Bronchial epithelial cell (primary cell): ENCODE results near the gene RARRES1. TPM values are rescaled to one million over a fixed set of nuclear protein-coding genes. Genes with fewer than 3 reads are reported as not detected.

ENCODE experiments used
- DNase-seq: peaks from one replicate; pipeline ENCODE4 v3.0.0-alpha.2; 2010; ENCODE audit warnings: low read depth
- FAIRE-seq: peaks from 2 replicates; lab custom pipeline; 2011; peaks lifted over from hg19 to GRCh38; lab: Jason Lieb, UNC
- H3K27me3 ChIP-seq: 2 replicates; pipeline ENCODE4 v1.5.1; 2011; ENCODE audit warnings: low read length; ENCODE audit not compliant: control insufficient read depth, insufficient read depth
- H3K36me3 ChIP-seq: 2 replicates; pipeline ENCODE4 v1.5.1; 2011; ENCODE audit warnings: low read length; ENCODE audit not compliant: control insufficient read depth, insufficient read depth
- H3K4me3 ChIP-seq: 2 replicates; pipeline ENCODE4 v1.5.1; 2011; ENCODE audit warnings: mild to moderate bottlenecking, low read depth, low read length, control low read depth
- CTCF ChIP-seq: IDR thresholded peaks from 2 replicates; pipeline ENCODE4 v1.5.1; 2011; ENCODE audit warnings: mild to moderate bottlenecking, moderate library complexity, low read length, control low read depth, inconsistent platforms; ENCODE audit not compliant: insufficient read depth, severe bottlenecking
- total RNA-seq: library from RNA; depleted of rRNA; stranded (reverse); fragments of >200 nt; gene quantifications from 2 replicates; pipeline ENCODE4 v1.2.1, GENCODE V29; 2014

RARRES1 gene
- total RNA-seq, 1 donor from 2014 or later, result 2.4 TPM

GRCh38 chr3:158663246-158663645, 69.0 kb downstream of the RARRES1 start:
- no peak for TF ChIP-seq CTCF
- DNase-seq (no peak), FAIRE-seq (no peak)
- Histone ChIP-seq H3K4me3 (no peak overlapping the region), H3K36me3 (peaks cover 10% of the 10 kb centered on the region), H3K27me3 (no peaks in the 10 kb centered on the region)

GRCh38 chr3:158660711-158661110, 71.5 kb downstream of the RARRES1 start:
- DNase-seq (no peak), FAIRE-seq (no peak)
- no peak for TF ChIP-seq CTCF
- Histone ChIP-seq H3K27me3 (no peaks in the 10 kb centered on the region), H3K36me3 (peaks cover 5% of the 10 kb centered on the region), H3K4me3 (no peak overlapping the region)

GRCh38 chr3:158659454-158660237, 72.6 kb downstream of the RARRES1 start:
- Histone ChIP-seq H3K27me3 (no peaks in the 10 kb centered on the region), H3K36me3 (peaks cover 5% of the 10 kb centered on the region)
- peak; percentile 68 for TF ChIP-seq CTCF

GRCh38 chr3:158658889-158659288, 73.4 kb downstream of the RARRES1 start:
- H3K36me3 ChIP-seq, result peaks cover 5% of the 10 kb centered on the region
- no peak overlapping the region for H3K4me3 ChIP-seq
- FAIRE-seq (no peak), DNase-seq (no peak)
- no peaks in the 10 kb centered on the region for H3K27me3 ChIP-seq
- no peak for TF ChIP-seq CTCF

More at GRCh38 chr3:158659454-158660237, 72.6 kb downstream of the RARRES1 start:
- FAIRE-seq, result no peak
- no peak overlapping the region for H3K4me3 ChIP-seq
- DNase-seq, result peak; percentile 64

- Histone ChIP-seq H3K27me3 (no peaks in the 10 kb centered on the region), H3K36me3 (no peaks in the 10 kb centered on the region), H3K4me3 (no peak overlapping the region)
- no peak for TF ChIP-seq CTCF
- FAIRE-seq (no peak), DNase-seq (no peak)
These were observed 79.8 kb downstream of the RARRES1 start for GRCh38 chr3:158652463-158652862.
